A549 treated with GW870086 at 1 μM for 4 hours (cell line): ENCODE data around the gene CETP. TPM values are rescaled to one million over a fixed set of nuclear protein-coding genes. Genes with fewer than 3 reads are reported as not detected.

ENCODE experiments used
- total RNA-seq: library from RNA; stranded (reverse); fragments of 200-300 nt; extraction: Qiagen RNA extraction; gene quantifications from 5 replicates; pipeline ENCODE4 v1.2.3, GENCODE V29; 2022; ENCODE audit warnings: low read depth

CETP gene, protein sequence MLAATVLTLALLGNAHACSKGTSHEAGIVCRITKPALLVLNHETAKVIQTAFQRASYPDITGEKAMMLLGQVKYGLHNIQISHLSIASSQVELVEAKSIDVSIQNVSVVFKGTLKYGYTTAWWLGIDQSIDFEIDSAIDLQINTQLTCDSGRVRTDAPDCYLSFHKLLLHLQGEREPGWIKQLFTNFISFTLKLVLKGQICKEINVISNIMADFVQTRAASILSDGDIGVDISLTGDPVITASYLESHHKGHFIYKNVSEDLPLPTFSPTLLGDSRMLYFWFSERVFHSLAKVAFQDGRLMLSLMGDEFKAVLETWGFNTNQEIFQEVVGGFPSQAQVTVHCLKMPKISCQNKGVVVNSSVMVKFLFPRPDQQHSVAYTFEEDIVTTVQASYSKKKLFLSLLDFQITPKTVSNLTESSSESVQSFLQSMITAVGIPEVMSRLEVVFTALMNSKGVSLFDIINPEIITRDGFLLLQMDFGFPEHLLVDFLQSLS
- not detected in 5 replicates for total RNA-seq

DNA sequence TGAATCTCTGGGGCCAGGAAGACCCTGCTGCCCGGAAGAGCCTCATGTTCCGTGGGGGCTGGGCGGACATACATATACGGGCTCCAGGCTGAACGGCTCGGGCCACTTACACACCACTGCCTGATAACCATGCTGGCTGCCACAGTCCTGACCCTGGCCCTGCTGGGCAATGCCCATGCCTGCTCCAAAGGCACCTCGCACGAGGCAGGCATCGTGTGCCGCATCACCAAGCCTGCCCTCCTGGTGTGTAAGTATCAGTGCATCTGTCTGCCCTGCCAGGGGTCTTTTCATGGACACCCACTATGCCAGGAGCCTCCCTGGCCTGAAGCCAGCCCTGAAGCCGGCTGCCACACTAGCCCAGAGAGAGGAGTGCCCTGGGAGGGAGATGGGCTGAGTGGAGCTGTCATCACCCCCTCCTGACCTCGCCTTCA lies at the start of gene CETP:
Gene CETP (plus strand): TSS at position 100 of the 431 bp plus-strand sequence. CDS start 30 bp downstream, at position 130.

DNA sequence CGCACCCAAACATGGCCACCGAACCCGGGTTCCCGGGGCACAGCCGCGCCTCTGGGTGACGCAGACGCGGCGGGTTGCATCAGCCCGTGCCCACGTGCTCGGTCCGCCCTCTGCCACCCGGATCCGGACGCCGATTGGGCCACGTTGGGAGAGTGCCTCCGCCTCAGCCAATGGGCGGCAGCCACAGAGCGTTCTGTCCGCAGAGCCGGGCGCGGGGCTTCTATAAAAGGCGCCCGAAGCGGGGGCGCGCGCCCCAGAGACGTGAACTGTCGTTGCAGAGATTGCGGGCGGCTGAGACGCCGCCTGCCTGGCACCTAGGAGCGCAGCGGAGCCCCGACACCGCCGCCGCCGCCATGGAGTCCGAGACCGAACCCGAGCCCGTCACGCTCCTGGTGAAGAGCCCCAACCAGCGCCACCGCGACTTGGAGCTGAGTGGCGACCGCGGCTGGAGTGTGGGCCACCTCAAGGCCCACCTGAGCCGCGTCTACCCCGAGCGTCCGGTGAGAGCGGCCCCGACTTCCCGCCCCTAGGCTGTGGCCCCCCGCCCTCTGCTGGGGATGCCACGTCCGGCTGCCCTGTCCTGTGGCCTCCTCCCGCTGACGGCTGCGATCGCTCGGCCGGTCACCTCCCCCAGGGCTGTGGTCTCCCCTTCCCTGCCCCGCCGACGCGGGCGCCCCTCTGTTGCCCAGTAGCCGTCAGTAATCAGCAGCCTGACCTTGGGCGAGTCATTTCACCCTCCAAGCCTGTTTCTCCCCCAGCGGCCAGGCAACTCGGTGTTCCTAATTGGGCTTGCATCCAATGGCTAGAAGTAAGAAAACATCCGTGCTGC lies 29.6 kb upstream of the CETP start, which contains the start of gene HERPUD1:
Gene HERPUD1 (plus strand): TSS at position 251 of the 829 bp plus-strand sequence. CDS start 103 bp downstream, at position 354.

DNA sequence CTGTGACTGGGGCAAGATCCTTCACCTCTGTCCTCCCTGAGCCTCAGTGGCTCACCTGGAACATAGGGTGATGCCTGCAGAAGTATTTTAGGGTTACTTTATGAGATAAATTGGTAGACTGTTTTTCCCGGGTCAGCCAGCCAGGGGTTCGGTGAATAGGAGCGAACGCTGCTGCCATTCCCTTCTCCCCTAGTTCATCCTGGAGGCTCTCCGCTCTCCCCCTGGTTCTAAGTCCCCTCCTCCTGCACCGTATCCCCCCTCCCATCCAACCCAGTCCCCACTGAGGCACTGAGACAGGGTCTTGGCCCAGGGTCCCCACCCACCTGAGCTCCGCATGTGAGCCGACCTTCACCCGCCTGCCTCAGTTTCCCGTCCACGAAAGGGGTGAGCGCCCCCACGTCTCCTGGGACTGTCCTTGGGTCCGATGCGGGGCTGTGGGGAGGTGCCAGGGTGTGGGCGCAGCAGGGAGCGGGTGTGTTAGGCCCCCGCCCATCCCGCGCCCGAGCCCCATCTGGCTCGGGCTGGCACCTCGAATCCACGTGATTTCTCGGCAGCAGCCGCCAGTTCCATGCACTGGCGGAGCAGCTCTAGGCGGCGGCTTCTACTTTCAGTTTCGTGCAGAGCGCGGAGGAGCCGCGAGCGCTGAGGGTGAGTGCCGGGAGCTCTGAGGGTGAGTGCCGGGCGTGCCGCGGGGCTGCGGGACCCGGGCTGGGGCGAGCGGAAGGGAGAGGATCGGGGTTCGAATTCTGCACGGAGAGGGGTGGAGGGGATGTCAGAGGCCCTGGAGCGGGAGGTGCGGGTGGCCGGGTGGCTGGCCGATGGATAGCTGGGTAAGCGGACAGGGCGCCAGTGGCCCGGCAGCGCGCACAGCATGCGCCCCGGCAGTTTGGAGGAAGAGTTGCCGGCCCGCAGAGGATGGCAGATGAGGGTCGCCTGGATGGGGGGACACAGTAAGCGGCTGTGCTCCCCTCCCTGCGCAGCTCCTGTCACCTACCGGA lies 27.5 kb downstream of the CETP start, which contains the start of gene NLRC5:
Gene NLRC5 (plus strand): TSS at position 610 of the 998 bp plus-strand sequence. CDS start 31,156 bp downstream, outside the sequence.

Other genes with a start within 250 kb of the CETP start
- 89.1 to 104 TPM (median 98.0 TPM) in 5 replicates for gene NUP93, start 231.8 kb upstream of the CETP start, total RNA-seq
- gene SLC12A3, start 96.7 kb upstream of the CETP start, total RNA-seq, result not detected in 5 replicates
- gene HERPUD1, start 29.8 kb upstream of the CETP start, total RNA-seq, result 87.0 to 101 TPM (median 91.4 TPM) in 5 replicates
- 3.3 to 4.9 TPM (median 4.1 TPM) in 5 replicates for gene NLRC5, start 27.6 kb downstream of the CETP start, total RNA-seq
- gene CPNE2, start 130.6 kb downstream of the CETP start, total RNA-seq, result 38.1 to 47.9 TPM (median 45.5 TPM) in 5 replicates
- gene PSME3IP1, start 224.1 kb downstream of the CETP start, total RNA-seq, result 84.2 to 108 TPM (median 86.9 TPM) in 5 replicates
- gene RSPRY1, start 224.4 kb downstream of the CETP start, total RNA-seq, result 34.6 to 42.8 TPM (median 40.6 TPM) in 5 replicates